Ovary (tissue), 3 donors: ENCODE measurements around the gene GNB2.

Experiments used
- CTCF ChIP-seq, 3 donors: fragments of 450-650 bp in 2 of 3; fragments of 200-600 bp in 1 of 3; IDR thresholded peaks; one replicate each; pipeline versions ENCODE4 v1.5.1 to v1.8.0; 2016 to 2022; ENCODE audit warnings: antibody characterized with exemption in 3 of 3, mild to moderate bottlenecking in 1 of 3
- POLR2A ChIP-seq: fragments of 450-650 bp; IDR thresholded peaks from one replicate; pipeline ENCODE4 v1.6.1; 2017; ENCODE audit warnings: antibody characterized with exemption, mild to moderate bottlenecking, moderate library complexity
- donor health status: DM: no; HTN: no; CAD: no.

GRCh38 chr7:100699018-100699417, 25.5 kb downstream of the GNB2 start:
- no peak for TF ChIP-seq CTCF (IDR thresholded peaks at IDR 0.05)
- TF ChIP-seq POLR2A: no peak
